Liver (tissue), 3 donors: ENCODE results near the gene RET.

Experiments
- ATF3 ChIP-seq: IDR thresholded peaks from 2 replicates; pipeline ENCODE4 v1.6.1; 2016; ENCODE audit warnings: antibody characterized with exemption
- CTCF ChIP-seq: fragments of 150-350 bp; IDR thresholded peaks from 2 replicates; pipeline ENCODE4 v1.5.1; 2017; ENCODE audit warnings: improper control_type of control experiment, low read depth, low read length; ENCODE audit not compliant: missing input control
- EGR1 ChIP-seq, 2 donors: IDR thresholded peaks; 2 replicates each; pipeline ENCODE4 v1.6.1; 2016 to 2018; ENCODE audit warnings: antibody characterized with exemption in 2 of 2, low read depth in 2 of 2
- FOXA1 ChIP-seq: IDR thresholded peaks from 2 replicates; pipeline ENCODE4 v1.6.1; 2016; ENCODE audit warnings: antibody characterized with exemption
- GABPA ChIP-seq, 2 donors: IDR thresholded peaks in 1 of 2; conservative IDR thresholded peaks in 1 of 2; 2 replicates each; pipeline ENCODE4 v1.6.1; 2016; ENCODE audit warnings: antibody characterized with exemption in 2 of 2, mild to moderate bottlenecking in 1 of 2, moderate library complexity in 1 of 2
- HNF4A ChIP-seq, 2 donors: conservative IDR thresholded peaks; 2 replicates each; pipeline ENCODE4 v1.6.1; 2016; ENCODE audit warnings: antibody characterized with exemption in 2 of 2, mild to moderate bottlenecking in 2 of 2
- JUND ChIP-seq, 2 donors: IDR thresholded peaks; 2 replicates each; pipeline ENCODE4 v1.6.1; 2016; ENCODE audit warnings: antibody characterized with exemption in 2 of 2
- MAX ChIP-seq: IDR thresholded peaks from 2 replicates; pipeline ENCODE4 v1.6.1; 2016; ENCODE audit warnings: antibody characterized with exemption
- NR2F2 ChIP-seq: IDR thresholded peaks from 2 replicates; pipeline ENCODE4 v1.6.1; 2016; ENCODE audit warnings: antibody characterized with exemption
- RAD21 ChIP-seq, 2 donors: IDR thresholded peaks; 2 replicates each; pipeline ENCODE4 v1.6.1; 2016; ENCODE audit warnings: antibody characterized with exemption in 2 of 2, mild to moderate bottlenecking in 2 of 2
- SP1 ChIP-seq: IDR thresholded peaks from 2 replicates; pipeline ENCODE4 v1.6.1; 2018; ENCODE audit warnings: antibody characterized with exemption, mild to moderate bottlenecking
- TAF1 ChIP-seq: conservative IDR thresholded peaks from 2 replicates; pipeline ENCODE4 v1.6.1; 2016; ENCODE audit warnings: antibody characterized with exemption, mild to moderate bottlenecking
- TF ChIP-seq, protein P1 (sequence below): IDR thresholded peaks from 2 replicates; pipeline ENCODE4 v1.6.1; 2016; ENCODE audit warnings: antibody characterized with exemption
- TF ChIP-seq, protein P2 (sequence below): IDR thresholded peaks from 2 replicates; pipeline ENCODE4 v1.6.1; 2016; ENCODE audit warnings: antibody characterized with exemption, mild to moderate bottlenecking
- donor health status: healthy.
- donor health status: healthy.

- TF ChIP-seq GABPA (IDR thresholded peaks at IDR 0.05 in 1 of 2, conservative IDR thresholded peaks at IDR 0.05 in 1 of 2): no peak
- TF ChIP-seq ATF3: no peak
- TF ChIP-seq CTCF: no peak
- TF ChIP-seq JUND (IDR thresholded peaks at IDR 0.05): no peak
- no peak for TF ChIP-seq RAD21 (IDR thresholded peaks at IDR 0.05)
- no peak for TF ChIP-seq TAF1
- TF ChIP-seq, protein P1, sequence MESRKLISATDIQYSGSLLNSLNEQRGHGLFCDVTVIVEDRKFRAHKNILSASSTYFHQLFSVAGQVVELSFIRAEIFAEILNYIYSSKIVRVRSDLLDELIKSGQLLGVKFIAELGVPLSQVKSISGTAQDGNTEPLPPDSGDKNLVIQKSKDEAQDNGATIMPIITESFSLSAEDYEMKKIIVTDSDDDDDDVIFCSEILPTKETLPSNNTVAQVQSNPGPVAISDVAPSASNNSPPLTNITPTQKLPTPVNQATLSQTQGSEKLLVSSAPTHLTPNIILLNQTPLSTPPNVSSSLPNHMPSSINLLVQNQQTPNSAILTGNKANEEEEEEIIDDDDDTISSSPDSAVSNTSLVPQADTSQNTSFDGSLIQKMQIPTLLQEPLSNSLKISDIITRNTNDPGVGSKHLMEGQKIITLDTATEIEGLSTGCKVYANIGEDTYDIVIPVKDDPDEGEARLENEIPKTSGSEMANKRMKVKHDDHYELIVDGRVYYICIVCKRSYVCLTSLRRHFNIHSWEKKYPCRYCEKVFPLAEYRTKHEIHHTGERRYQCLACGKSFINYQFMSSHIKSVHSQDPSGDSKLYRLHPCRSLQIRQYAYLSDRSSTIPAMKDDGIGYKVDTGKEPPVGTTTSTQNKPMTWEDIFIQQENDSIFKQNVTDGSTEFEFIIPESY: no peak
- no peak for TF ChIP-seq NR2F2
- TF ChIP-seq EGR1 (IDR thresholded peaks at IDR 0.05; ENCODE audit: low read depth in 2 of 2): no peak
- TF ChIP-seq, protein P2, sequence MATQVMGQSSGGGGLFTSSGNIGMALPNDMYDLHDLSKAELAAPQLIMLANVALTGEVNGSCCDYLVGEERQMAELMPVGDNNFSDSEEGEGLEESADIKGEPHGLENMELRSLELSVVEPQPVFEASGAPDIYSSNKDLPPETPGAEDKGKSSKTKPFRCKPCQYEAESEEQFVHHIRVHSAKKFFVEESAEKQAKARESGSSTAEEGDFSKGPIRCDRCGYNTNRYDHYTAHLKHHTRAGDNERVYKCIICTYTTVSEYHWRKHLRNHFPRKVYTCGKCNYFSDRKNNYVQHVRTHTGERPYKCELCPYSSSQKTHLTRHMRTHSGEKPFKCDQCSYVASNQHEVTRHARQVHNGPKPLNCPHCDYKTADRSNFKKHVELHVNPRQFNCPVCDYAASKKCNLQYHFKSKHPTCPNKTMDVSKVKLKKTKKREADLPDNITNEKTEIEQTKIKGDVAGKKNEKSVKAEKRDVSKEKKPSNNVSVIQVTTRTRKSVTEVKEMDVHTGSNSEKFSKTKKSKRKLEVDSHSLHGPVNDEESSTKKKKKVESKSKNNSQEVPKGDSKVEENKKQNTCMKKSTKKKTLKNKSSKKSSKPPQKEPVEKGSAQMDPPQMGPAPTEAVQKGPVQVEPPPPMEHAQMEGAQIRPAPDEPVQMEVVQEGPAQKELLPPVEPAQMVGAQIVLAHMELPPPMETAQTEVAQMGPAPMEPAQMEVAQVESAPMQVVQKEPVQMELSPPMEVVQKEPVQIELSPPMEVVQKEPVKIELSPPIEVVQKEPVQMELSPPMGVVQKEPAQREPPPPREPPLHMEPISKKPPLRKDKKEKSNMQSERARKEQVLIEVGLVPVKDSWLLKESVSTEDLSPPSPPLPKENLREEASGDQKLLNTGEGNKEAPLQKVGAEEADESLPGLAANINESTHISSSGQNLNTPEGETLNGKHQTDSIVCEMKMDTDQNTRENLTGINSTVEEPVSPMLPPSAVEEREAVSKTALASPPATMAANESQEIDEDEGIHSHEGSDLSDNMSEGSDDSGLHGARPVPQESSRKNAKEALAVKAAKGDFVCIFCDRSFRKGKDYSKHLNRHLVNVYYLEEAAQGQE: no peak
- no peak for TF ChIP-seq SP1
- TF ChIP-seq FOXA1: no peak
- TF ChIP-seq HNF4A (conservative IDR thresholded peaks at IDR 0.05): no peak
- TF ChIP-seq MAX: no peak
These were observed 17.2 kb downstream of the RET start for GRCh38 chr10:43094085-43094484.
